Measurements from ENCODE around the gene EHMT1. TPM values are rescaled to one million over a fixed set of nuclear protein-coding genes. Genes with fewer than 3 reads are reported as not detected.

Gene EHMT1
- total and polyA plus RNA-seq, 2 of the 13 experiments (the other 11 are each of a cell fraction or from before 2014, with no cell fraction given), result 23.0 to 27.1 TPM

GRCh38 chr9:137820161-137820855 lies 201.5 kb downstream of the EHMT1 start:
- no peaks in the 10 kb centered on the region for H3K9me3 ChIP-seq (ENCODE audit: low read length)
- H3K27ac ChIP-seq (ENCODE audit: extremely low read length, insufficient read depth, low read length), result no peak overlapping the region
- TF ChIP-seq ZMAT3 (CRISPR knock-in tag; conservative IDR thresholded peaks at IDR 0.05) (no peak), MAFF (IDR thresholded peaks at IDR 0.05; ENCODE audit: low read depth, low read length) (0 out of 2 replicates have a peak, but pooled peaks have one; percentile 2)
- in situ Hi-C loops (cut with HindIII; ENCODE audit: extremely low pct_ligation_motif_present, low pct_unique_long_range_greater_than_20kb) (no loop called here), intact Hi-C loops (cut with micrococcal nuclease; ENCODE audit: unreplicated experiment) (no loop called here)
- CTCF ChIA-PET (ENCODE audit: low intra/inter-chr PET ratio, low total read pairs), result no interaction called here
- H2AFZ ChIP-seq (ENCODE audit: low read length), result no peak overlapping the region
- 97% methylated on average over 11 of the region's 11 CpGs for WGBS (ENCODE audit: low lambda C conversion rate)
- ATAC-seq (no peak), FAIRE-seq (no peak), DNase-seq (ENCODE audit: low spot score) (no peak)
- BruUV-seq (replicated peaks), result no TSS peak
- no peak overlapping the region for H3K4me3 ChIP-seq (replicated peaks in 1 of 3; ENCODE audit: insufficient read depth in 1 of 3, low read depth in 2 of 3, low read length in 3 of 3)
- peaks cover 25 to 53% of the 10 kb centered on the region in 2 experiments for H3K36me3 ChIP-seq (replicated peaks in 1 of 2; ENCODE audit: control insufficient read depth in 1 of 2, insufficient read depth in 2 of 2, low read length in 2 of 2)
- H3K4me2 ChIP-seq (ENCODE audit: low read depth, low read length), result no peak overlapping the region
- no peak overlapping the region for H3K9ac ChIP-seq (ENCODE audit: insufficient read depth, low read depth, low read length)
- no peaks in the 10 kb centered on the region for H3K79me2 ChIP-seq (ENCODE audit: insufficient read depth, low read length)
- H3K4me1 ChIP-seq (ENCODE audit: insufficient read depth, low read length), result no peaks in the 10 kb centered on the region
- H4K20me1 ChIP-seq (ENCODE audit: insufficient read depth, low read length), result no peaks in the 10 kb centered on the region
- POLR2A ChIA-PET, result no interaction called here
- no peaks in the 10 kb centered on the region for H3K27me3 ChIP-seq (ENCODE audit: control insufficient read depth in 1 of 2, insufficient read depth in 2 of 2, low read length in 2 of 2)

- ChIA-PET POLR2A (no interaction called here), CTCF (ENCODE audit: low intra/inter-chr PET ratio, low total read pairs) (no interaction called here)
- no peak overlapping the region for H3K27ac ChIP-seq (ENCODE audit: extremely low read length, insufficient read depth, low read length)
- no peak overlapping the region for H3K4me2 ChIP-seq (ENCODE audit: low read depth, low read length)
- no peak for FAIRE-seq
- no peak for ATAC-seq
- no peaks in the 10 kb centered on the region for H3K4me1 ChIP-seq (ENCODE audit: insufficient read depth, low read length)
- DNase-seq (ENCODE audit: low spot score), result no peak
- WGBS (ENCODE audit: low lambda C conversion rate), result 93% methylated on average over 10 of the region's 10 CpGs
- no TSS peak for BruUV-seq (replicated peaks)
- no peak overlapping the region for H3K4me3 ChIP-seq (replicated peaks in 1 of 3; ENCODE audit: insufficient read depth in 1 of 3, low read depth in 2 of 3, low read length in 3 of 3)
- in situ Hi-C loops (cut with HindIII; ENCODE audit: extremely low pct_ligation_motif_present, low pct_unique_long_range_greater_than_20kb), result no loop called here
- H3K79me2 ChIP-seq (ENCODE audit: insufficient read depth, low read length), result no peaks in the 10 kb centered on the region
- no peak overlapping the region for H2AFZ ChIP-seq (ENCODE audit: low read length)
- no peaks in the 10 kb centered on the region for H3K9me3 ChIP-seq (ENCODE audit: low read length)
- TF ChIP-seq DMAP1 (CRISPR knock-in tag; IDR thresholded peaks at IDR 0.05) (no peak), GRHL1 (CRISPR knock-in tag; conservative IDR thresholded peaks at IDR 0.05) (no peak), MAFK (conservative IDR thresholded peaks at IDR 0.05 in 1 of 2, IDR thresholded peaks at IDR 0.05 in 1 of 2; ENCODE audit: low read length in 2 of 2) (peak; percentile 85 to 92), ZNF451 (CRISPR knock-in tag; IDR thresholded peaks at IDR 0.05) (no peak), ZNF615 (CRISPR knock-in tag; IDR thresholded peaks at IDR 0.05; ENCODE audit: borderline replicate concordance) (no peak), MAFF (IDR thresholded peaks at IDR 0.05; ENCODE audit: low read depth, low read length) (peak; percentile 86)
- H3K27me3 ChIP-seq (ENCODE audit: control insufficient read depth in 1 of 2, insufficient read depth in 2 of 2, low read length in 2 of 2), result no peaks in the 10 kb centered on the region
- no peak overlapping the region for H3K9ac ChIP-seq (ENCODE audit: insufficient read depth, low read depth, low read length)
- H4K20me1 ChIP-seq (ENCODE audit: insufficient read depth, low read length), result no peaks in the 10 kb centered on the region
- intact Hi-C loops (cut with micrococcal nuclease; ENCODE audit: unreplicated experiment), result no loop called here
- peaks cover 20 to 34% of the 10 kb centered on the region in 2 experiments for H3K36me3 ChIP-seq (replicated peaks in 1 of 2; ENCODE audit: control insufficient read depth in 1 of 2, insufficient read depth in 2 of 2, low read length in 2 of 2)
Observed at GRCh38 chr9:137823986-137824771, 205.4 kb downstream of the EHMT1 start.

All from HepG2 (cell line).